Lower leg skin (tissue), 3 donors: ENCODE measurements around the gene COL18A1.

Experiments
- POLR2A ChIP-seq, 2 donors: fragments of 450-650 bp; IDR thresholded peaks; one replicate each; pipeline ENCODE4 v1.6.1; 2016 to 2017; ENCODE audit warnings: antibody characterized with exemption in 2 of 2, mild to moderate bottlenecking in 1 of 2, moderate library complexity in 1 of 2
- TF ChIP-seq, protein P1 (sequence below), 3 donors: fragments of 450-650 bp; IDR thresholded peaks; one replicate each; pipeline ENCODE4 v1.5.1; 2016; ENCODE audit warnings: antibody characterized with exemption in 3 of 3, mild to moderate bottlenecking in 3 of 3, moderate library complexity in 2 of 3

DNA sequence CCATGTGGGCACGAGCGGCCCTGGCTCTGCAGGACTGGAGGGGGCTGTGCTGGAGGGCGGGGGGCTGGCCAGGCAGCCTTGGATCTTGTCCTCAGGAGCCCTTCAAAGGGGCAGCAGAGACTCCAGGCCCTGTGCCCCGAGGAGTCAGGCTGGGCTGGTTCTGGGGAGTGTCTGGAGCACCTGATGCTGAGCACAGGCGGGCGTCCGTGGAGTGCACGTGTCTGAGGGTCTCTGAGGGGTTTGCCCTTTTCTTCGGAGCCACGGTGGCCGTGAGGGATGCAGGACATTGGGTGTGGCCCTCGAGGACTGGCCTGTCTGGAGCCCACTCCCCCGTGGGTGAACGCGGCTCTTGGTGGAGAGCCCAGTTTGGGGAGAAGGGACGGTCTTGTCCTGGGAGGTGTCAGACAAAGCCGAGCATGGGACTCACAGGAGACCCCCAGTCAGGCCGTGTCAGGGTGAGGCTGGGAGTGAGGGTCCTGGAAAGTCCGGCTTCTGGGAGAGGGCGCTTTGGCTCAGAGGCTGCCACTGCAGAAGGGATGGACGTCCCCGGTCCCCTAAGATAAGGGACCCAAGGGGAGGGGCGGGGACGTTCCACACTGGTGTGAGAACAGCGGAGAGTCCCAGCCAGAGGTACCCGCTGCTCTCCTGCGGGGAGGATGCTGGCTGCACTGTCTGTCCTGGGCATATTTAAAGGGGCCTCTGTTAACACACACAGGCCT, 60.8 kb downstream of the COL18A1 start:
- TF ChIP-seq, protein P1, sequence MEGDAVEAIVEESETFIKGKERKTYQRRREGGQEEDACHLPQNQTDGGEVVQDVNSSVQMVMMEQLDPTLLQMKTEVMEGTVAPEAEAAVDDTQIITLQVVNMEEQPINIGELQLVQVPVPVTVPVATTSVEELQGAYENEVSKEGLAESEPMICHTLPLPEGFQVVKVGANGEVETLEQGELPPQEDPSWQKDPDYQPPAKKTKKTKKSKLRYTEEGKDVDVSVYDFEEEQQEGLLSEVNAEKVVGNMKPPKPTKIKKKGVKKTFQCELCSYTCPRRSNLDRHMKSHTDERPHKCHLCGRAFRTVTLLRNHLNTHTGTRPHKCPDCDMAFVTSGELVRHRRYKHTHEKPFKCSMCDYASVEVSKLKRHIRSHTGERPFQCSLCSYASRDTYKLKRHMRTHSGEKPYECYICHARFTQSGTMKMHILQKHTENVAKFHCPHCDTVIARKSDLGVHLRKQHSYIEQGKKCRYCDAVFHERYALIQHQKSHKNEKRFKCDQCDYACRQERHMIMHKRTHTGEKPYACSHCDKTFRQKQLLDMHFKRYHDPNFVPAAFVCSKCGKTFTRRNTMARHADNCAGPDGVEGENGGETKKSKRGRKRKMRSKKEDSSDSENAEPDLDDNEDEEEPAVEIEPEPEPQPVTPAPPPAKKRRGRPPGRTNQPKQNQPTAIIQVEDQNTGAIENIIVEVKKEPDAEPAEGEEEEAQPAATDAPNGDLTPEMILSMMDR (IDR thresholded peaks at IDR 0.05), result no peak
- no peak for TF ChIP-seq POLR2A (IDR thresholded peaks at IDR 0.05)
